ENCODE data around the gene PPP1CA.

The PPP1CA gene

GRCh38 chr11:67400942-67401494 is 640 bp downstream of the PPP1CA start:
- DNase-seq, result no peak

GRCh38 chr11:67400251-67400941 is 1.3 kb downstream of the PPP1CA start:
- DNase-seq, result no peak

DNA sequence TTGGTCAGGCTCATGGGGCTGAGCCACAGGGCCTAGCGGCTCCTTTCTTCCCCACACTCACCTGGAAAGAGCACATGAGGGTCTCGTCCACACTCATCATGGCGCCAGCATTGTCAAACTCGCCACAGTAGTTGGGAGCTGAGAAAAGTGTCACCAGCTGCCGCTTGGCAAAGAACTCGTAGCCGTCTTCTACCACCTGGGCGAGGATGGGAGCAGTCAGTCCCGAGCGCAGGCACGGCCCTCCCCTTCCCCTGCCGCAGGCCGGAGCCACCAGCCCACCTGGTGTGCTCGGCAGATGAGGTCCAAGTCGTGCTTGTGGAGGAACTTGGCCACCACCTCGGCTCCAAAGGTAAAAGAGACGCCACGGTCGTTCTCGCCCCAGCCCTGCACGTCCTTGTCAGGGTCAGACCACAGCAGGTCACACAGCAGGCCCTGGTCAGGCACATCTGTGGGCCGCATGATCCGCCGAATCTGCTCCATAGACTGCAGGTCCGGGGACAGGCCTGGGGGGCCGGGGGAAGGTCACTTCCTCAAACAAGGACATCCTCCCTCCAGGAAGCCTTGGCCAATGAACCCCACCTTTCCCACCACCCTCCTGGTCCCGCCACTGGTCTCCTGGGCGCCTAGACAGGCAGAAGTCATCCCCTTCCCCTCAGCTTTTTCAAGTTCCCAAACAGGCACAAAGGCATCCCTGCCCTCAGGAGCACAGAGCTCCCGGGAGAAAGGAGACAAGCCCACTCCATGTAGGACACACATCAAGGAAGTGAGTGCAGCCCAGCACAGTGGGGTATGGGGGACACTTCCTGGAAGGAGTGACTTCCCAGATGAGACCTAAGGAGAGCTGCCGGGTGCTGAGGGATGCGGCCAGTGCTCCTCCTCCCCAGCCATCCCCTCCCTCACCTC is 2.7 kb downstream of the PPP1CA start:
- DNase-seq, result no peak

GRCh38 chr11:67397986-67398660 is 3.5 kb downstream of the PPP1CA start:
- no peak for DNase-seq

DNA sequence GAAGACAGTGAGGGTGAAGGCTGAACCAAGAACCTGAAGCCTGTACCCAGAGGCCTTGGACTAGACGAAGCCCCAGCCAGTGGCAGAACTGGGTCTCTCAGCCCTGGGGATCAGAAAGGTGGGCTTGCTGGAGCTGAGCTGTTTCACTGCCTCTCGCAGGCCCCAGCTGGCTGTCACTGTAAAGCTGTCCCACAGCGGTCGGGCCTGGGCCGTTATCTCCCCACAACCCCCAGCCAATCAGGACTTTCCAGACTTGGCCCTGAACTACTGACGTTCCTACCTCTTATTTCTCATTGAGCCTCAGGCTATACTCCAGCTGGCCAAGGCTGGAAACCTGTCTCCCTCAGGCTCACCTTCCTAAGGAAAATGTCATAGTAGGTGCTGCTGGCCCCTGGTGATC is 4.1 kb downstream of the PPP1CA start:
- DNase-seq, result no peak

DNA sequence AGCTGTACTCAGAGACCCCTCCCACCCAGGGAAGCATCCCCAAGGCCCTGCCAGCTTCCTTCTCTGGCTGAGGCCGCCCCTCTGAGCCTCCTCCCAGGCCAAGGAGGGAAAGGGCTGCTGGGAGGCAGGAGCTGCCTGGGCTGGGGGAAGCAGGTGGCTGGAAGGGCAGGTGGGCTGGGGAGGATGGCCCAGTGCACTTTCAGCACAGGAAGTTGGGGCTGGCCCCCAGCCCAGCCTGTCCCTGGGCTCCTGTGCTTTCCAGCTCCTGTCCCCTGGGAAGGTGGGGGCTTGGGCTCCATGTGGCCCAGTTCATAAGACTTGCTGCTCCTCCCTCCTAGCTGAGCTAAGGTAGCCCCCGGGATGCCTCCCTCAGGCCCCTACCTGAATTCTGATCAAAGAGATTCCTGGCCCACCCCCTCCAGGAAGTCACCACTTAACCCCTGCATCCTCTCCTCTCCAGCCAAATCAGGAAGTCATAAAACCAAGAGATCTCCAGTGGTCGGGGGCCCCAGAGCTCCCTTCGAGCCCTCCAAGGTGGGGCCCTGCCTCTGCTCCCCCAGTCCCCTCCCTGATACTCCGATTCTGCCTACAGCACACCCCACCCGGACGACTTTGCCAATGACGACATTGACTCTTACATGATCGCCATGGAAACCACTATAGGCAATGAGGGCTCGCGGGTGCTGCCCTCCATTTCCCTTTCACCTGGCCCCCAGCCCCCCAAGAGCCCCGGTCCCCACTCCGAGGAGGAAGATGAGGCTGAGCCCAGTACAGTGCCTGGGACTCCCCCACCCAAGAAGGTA is 4.9 kb downstream of the PPP1CA start:
- no peak for DNase-seq

DNA sequence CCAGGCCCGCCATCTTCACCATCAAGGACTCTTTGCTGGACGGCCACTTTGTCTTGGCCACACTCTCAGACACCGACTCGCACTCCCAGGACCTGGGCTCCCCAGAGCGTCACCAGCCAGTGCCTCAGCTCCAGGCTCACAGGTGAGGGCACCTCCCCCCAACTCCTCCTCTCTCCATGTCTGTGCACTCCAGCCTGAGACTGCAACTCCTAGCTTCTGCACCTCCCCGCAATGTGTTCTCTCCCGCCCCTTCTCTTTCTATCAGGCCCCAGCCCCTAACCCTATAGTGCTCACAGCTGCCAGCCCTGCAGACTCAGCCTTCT is 5.4 kb downstream of the PPP1CA start:
- DNase-seq, result no peak

DNA sequence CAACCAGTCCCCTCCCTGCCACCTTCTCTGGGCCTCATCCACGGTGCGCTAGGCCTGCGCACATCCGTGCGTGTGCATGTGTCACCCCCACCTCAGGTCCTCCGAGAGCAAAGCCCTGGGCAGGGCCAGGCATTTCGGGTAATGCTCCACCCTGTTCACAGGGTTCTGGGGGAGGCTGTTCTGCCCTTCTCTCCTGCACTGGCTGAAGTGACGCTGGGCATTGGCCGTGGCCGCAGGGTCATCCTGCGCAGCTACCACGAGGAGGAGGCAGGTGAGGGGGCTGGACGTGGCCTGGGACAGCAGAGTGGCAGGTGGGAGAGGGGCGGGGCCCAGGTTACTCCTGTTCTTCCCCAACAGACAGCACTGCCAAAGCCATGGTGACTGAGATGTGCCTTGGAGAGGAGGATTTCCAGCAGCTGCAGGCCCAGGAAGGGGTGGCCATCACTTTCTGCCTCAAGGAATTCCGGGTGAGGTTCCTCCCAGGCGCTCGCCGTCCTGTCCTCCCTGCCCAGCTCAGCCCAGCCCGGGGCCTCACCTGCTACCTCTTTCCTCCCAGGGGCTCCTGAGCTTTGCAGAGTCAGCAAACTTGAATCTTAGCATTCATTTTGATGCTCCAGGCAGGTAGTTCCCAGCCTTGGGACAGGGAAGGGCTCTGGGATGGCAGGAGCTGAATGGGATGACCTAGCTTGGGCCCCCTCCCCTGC is 6.0 kb downstream of the PPP1CA start:
- no peak for DNase-seq

DNA sequence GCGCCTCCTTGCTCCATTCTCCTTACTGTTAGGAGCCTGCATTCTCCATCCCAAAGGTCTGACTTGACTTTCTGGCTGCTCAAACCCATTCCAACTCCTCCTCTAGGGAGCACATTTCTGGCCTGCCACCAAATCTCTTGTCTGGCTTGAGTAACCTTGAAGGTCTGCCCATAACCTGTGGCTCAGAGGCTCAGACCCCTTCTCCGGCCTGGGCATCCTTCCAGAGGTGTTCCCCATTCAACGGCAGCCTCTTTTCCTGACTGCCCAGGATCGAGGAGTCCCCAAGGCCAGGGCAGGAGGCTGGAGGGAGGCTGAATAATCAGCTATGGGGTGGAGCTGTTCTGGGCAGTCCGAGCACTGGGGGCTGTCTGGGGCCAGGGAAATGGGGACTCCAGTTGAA is 7.7 kb downstream of the PPP1CA start:
- no peak for DNase-seq

- DNase-seq, result no peak
Measured at GRCh38 chr11:67393437-67393836, 8.2 kb downstream of the PPP1CA start.

DNA sequence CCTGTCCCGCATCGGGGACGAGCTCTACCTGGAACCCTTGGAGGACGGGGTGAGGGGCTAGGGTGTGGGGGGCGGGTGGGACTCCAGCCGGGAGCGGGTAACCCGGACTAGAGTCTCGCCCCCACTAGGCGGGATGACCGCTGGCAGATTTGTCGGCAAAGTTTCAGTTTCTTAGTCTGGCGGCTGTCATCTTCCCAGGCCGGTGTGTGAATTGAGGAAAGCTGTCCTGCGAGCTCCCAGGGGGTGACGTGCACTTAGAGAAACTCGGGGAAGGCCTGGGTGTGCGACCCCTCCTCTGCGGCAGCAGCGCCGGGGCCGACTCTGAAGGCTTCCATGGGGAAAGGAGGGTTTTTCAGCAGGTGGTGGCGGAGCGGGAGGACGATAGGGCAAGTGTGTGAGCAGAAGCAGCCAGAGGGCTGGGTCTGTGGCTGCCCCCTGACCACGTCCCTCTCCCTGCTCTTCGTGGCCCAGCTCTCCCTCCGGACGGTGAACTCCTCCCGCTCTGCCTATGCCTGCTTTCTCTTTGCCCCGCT is 9.4 kb downstream of the PPP1CA start:
- DNase-seq, result no peak

DNA sequence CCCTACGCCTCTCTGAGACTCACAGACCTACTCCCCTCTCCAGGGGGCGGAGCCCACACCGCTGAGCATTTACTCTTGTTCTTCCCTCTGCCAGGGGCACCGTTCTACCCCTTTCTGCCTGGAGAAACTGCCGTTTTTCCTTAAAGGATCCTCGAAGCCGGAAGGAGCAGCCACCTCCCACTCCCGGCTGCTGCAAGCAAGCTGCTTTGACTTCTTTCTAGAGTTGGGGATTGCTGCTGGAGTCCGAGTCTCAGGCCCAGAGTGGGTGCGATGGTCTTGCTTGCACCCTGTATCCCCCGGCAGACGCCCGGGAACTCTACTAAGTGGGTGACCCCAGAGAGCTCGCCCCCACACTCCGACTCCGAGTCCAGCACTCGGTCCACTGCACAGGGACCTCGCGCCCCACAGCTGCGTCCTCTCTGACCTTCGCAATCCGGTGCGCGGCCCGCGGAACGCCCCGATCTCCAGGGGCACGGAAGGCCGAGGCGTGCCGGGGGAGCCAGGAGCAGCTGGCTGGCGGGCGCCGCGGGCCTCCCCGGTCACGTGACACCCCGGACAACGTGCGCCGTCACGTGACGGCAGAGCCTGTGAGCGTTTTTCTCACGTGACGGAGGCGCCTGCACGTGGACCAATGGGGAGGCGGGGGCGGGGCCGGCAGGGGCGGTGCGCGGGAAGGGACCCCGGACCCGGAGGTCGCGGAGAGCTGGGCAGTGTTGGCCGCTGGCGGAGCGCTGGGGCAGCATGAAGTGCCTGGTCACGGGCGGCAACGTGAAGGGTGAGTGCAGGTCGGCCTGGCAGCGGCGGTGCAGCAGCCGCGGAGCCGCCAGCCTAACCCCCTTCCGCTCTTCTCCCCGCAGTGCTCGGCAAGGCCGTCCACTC is 10.1 kb downstream of the PPP1CA start, which contains the start of gene RAD9A:
RAD9A (plus strand) TSS at position 683 of the 879 bp plus-strand sequence; CDS start at position 742, 59 bp downstream.
- DNase-seq, result peak; percentile 77

DNA sequence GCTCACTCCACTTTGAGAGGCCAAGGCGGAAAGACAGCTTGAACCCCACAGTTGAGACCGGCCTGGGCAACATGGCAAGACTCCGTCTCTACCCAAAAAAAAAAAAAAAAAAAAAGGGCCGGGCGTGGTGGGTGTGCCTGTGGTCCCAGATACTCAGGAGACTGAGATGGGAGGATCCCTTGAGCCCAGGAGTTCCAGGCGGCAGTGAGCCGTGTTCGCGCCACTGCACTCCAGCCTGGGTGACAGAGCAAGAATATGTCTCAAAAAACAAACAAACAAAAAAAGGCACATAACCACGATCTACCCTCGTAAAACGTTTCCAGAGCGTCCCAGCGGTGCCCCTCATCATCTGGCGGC is 10.7 kb downstream of the PPP1CA start:
- no peak for DNase-seq

- DNase-seq, result no peak
Measured at GRCh38 chr11:67389477-67389876, 12.2 kb downstream of the PPP1CA start.

DNA sequence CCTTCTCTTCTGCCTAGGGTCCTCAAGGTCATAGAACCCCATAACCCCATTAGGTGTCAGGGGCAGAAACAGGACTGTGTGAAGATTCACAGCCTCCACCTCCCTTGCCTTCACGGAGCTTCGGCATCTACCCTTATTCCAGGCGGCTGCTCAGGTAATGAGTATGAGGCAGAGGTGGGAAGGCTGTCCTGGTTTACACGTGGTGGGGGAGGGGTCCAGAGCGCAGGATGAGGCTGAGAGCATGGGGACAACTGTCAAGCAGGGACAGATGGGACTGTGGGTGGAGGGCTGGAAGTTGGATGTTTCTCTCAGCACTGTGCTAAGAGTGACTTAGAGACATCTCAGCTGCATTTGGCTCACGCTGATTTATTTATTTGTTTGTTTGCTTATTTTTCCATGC is 14.1 kb downstream of the PPP1CA start:
- no peak for DNase-seq

- DNase-seq, result no peak
Measured at GRCh38 chr11:67387069-67387468, 14.6 kb downstream of the PPP1CA start.

DNA sequence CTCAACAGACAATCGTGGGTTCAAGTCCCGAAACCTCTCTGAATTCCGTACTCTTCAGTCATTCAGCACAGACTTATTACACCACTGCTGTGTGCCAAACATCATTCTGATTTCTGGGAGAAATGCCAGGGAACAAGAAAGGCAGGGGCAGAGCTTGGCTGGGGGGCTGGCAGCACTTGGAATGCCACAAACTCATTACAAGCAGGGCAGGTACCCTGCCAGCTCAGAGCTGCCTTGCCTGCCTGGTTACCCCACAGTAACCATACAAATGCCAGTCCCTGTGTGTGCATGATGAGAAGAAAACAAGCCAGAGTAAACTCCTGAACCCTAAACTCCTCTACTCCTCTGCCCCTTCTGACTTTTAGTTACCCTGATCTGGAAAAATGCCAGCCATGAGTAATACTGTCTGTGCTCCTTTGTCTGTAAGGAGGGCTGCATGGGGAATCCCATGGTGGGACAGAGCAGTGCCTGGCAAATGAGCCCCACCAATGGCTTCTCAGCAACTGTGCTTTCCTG is 16.7 kb downstream of the PPP1CA start:
- DNase-seq, result no peak

- peak; percentile 23 for DNase-seq
Measured at GRCh38 chr11:67382276-67383136, 19.2 kb downstream of the PPP1CA start.

DNA sequence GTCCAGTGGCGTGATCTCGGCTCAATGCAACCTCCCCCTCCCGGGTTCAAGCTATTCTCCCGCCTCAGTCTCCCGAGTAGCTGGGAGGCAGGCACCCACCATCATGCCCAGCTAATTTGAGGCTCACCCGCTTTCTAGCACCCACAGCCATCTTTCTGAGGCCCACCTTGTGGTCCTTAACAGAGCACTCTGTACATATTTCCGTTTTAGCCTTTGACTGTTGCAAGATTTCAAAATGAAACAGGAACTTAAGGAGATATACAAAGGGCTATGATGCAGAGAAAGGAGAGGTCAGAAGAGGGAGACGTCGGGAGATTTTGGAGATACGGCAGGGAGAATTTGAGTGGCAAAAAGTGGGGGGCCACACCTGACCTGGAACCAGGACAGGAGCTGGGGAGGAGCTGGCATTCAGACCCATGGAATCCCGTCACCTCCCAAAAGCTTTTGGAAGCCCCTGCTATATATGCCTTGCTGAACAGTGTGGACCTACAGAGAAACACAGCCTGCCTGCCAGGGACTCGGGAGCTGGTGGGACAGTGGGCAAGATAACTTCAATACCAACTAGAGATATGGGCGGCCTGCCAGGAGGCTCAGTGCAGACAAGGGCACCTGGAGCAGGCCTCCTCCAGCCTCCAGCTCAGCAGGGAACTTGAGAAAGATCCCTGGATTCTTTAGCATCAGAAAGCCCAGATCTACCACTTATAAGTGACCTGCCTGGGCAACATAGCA is 20.2 kb downstream of the PPP1CA start:
- DNase-seq, result no peak

All from DMS79 (cell line).